Measurements from ENCODE around the gene MYO1H.

The MYO1H gene

DNA sequence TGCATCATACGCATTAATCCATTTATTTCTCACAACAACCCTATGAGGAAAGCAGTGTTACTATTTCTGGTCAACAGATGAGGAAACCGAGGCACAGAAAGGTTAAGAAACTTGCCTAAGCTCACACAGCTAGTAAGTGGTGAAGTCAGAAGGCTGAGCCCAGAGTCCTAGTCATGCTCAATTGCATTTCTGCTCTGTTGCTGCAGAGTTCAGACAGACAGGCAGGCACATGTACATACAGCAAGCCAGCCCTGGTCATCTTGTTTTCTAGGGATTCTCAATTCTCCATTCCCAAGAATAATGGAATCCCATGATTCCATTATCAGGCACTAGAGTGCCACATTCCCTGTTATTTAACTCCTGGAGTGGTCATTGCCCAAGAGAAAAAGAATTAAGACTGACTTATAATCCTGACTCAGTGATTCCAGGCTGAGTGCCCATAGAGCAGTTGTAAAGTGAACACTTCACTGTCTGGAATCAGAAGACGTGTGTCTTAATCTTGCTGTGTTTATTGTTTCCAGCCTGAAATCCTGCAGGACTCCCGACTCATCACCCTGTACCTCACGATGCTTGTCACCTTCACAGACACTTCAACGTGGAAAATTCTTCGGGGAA is 140.5 kb downstream of the MYO1H start:
- no peak overlapping the region for H3K4me3 ChIP-seq
- TF ChIP-seq EZH2 (IDR thresholded peaks at IDR 0.05) (no peak), POLR2AphosphoS5 (IDR thresholded peaks at IDR 0.05; ENCODE audit: borderline replicate concordance, low read depth, low read length) (no peak), FOXP2 (optimal IDR thresholded peaks at IDR 0.05; ENCODE audit: control extremely low read depth, extremely low read length, insufficient read depth) (no peak)
- peaks cover 73% of the 10 kb centered on the region for H3K36me3 ChIP-seq (ENCODE audit: insufficient read depth, low read length)
- no peaks in the 10 kb centered on the region for H3K9me3 ChIP-seq (ENCODE audit: low read depth, low read length)
- no peak overlapping the region for H3K27ac ChIP-seq
- DNase-seq (ENCODE audit: low read depth, low spot score) = no peak
- no peak overlapping the region for H3K9ac ChIP-seq (ENCODE audit: insufficient read length)

DNA sequence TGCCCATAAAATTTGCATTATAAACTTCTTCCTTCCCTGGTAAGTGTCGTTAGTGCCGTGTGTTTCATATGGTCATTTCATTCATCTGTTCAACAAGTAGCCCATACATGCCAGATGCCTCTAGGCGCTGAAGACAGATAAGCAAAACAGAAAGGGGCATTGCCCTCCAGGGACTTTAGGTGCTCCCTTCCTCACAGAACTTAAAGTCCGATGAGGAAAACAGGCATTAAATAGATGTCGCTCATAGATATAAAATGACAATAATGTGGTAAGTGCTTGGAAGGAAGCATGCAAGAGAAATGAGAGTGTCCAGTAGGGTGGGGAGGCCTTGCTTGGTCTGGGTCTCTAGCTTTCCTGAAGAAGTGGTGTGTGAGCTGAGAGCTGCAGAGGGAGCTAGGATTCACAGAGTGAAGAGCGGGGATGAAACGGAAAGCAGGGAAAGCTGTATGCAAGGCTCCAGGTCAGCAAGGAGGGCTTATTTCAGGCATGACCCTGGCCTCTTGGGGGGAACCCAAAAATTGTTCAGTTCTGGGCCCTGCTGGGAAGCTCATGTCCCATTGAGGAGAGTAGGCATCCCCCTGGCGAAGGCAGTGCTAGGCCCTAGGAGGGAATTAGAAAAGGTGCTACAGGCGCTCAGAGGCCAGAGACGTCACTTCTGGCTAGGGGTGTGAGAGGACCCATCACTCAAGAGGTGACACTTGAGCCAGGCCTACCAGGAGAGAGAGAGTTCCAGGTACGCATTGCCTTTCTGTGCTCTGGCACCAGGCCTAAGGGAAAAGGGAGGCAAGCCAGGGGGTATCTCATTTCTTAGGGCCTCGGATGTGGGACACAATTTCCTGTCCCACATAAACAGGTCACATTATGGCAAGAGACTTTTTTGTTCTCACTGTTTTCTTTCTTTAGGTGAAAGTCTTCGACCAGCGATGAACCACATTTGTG is 141.6 kb downstream of the MYO1H start:
- Histone ChIP-seq H3K9me3 (ENCODE audit: low read depth, low read length) (no peaks in the 10 kb centered on the region), H3K27ac (no peak overlapping the region), H3K4me3 (no peak overlapping the region), H3K9ac (ENCODE audit: insufficient read length) (no peak overlapping the region), H3K36me3 (ENCODE audit: insufficient read depth, low read length) (peaks cover 65% of the 10 kb centered on the region; the same call in 1 of the 2 replicates)
- no peak for DNase-seq (ENCODE audit: low read depth, low spot score)
- TF ChIP-seq FOXP2 (optimal IDR thresholded peaks at IDR 0.05; ENCODE audit: control extremely low read depth, extremely low read length, insufficient read depth) (no peak), POLR2AphosphoS5 (IDR thresholded peaks at IDR 0.05; ENCODE audit: borderline replicate concordance, low read depth, low read length) (no peak), EZH2 (IDR thresholded peaks at IDR 0.05) (no peak)

DNA sequence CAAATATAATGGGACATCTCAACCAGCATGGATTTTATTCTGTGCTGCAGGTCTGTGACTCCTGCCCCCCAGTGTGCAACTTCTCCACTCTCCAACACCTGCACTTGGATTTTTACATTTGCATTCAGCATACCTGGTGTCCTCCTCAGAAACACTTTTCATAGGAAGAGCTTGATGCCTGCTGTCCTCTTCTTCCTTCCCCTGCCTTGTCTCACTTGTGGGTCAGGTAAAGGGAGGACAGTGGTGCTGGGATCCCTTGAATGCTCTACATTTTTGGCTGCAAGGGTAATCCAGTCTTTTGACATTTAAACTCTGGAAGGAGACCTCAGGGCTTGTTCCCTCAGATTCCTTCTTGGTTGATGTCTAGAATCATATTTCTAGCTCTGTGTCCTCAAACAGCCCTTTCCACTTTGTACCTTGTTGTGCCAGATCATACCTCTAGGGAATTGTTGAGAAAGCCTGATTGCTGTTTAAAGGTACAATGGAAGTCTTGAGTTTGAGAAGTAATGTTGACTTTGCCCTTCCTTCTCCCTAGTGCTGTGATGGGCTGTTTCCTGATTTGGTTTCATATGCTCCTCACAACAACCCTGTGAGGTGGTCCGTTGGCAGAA is 142.4 kb downstream of the MYO1H start:
- H3K4me3 ChIP-seq = no peak overlapping the region
- no peak overlapping the region for H3K9ac ChIP-seq (ENCODE audit: insufficient read length)
- H3K9me3 ChIP-seq (ENCODE audit: low read depth, low read length) = no peaks in the 10 kb centered on the region
- no peak for TF ChIP-seq EZH2 (IDR thresholded peaks at IDR 0.05)
- no peak for TF ChIP-seq FOXP2 (optimal IDR thresholded peaks at IDR 0.05; ENCODE audit: control extremely low read depth, extremely low read length, insufficient read depth)
- no peak for TF ChIP-seq POLR2AphosphoS5 (IDR thresholded peaks at IDR 0.05; ENCODE audit: borderline replicate concordance, low read depth, low read length)
- DNase-seq (ENCODE audit: low read depth, low spot score) = no peak
- H3K27ac ChIP-seq = no peak overlapping the region
- peaks cover 64% of the 10 kb centered on the region for H3K36me3 ChIP-seq (ENCODE audit: insufficient read depth, low read length)

DNA sequence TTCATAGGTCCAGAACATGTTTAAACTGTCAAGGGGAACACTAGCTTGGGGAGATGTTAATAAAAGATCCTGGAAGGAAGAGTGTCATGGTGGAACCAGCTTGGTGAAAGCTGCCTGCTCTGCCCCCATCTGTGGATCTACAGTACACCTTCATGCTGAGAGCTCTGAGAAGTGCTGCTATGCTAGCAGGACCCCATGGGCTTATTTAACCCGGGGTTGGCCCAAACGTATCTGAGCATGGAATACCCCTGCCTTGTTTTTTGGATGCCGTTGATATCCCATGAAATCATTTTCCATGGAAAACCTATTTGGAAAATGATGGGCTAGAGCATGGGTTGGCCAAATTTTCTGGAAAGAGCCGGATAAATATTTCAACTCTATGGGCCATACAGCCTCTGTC is 144.0 kb downstream of the MYO1H start:
- Histone ChIP-seq H3K36me3 (ENCODE audit: insufficient read depth, low read length) (peaks cover 62% of the 10 kb centered on the region), H3K9me3 (ENCODE audit: low read depth, low read length) (no peaks in the 10 kb centered on the region)
- no peak for TF ChIP-seq POLR2AphosphoS5 (IDR thresholded peaks at IDR 0.05; ENCODE audit: borderline replicate concordance, low read depth, low read length)

DNA sequence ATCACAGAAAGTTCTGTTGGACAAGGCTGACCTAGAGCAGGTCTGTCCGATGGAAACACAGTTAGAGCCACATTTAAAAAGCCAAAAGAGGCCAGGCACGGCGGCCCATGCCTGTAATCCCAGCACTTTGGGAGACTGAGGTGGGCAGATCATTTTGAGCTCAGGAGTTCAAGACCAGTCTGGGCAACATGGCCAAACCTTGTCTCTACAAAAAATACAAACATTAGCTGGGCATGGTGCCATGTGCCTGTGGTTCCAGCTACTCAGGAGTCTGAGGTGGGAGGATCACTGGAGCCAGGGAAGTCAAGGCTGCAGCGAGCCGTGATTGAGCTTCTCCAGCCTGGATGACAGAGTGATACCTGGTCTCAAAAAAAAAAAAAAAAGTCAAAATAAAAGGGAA is 144.7 kb downstream of the MYO1H start:
- no peak overlapping the region for H3K9ac ChIP-seq (ENCODE audit: insufficient read length)
- TF ChIP-seq FOXP2 (optimal IDR thresholded peaks at IDR 0.05; ENCODE audit: control extremely low read depth, extremely low read length, insufficient read depth) = no peak
- TF ChIP-seq EZH2 (IDR thresholded peaks at IDR 0.05) = no peak
- no peak for TF ChIP-seq POLR2AphosphoS5 (IDR thresholded peaks at IDR 0.05; ENCODE audit: borderline replicate concordance, low read depth, low read length)
- DNase-seq (ENCODE audit: low read depth, low spot score) = no peak
- peaks cover 57% of the 10 kb centered on the region for H3K36me3 ChIP-seq (ENCODE audit: insufficient read depth, low read length)
- no peak overlapping the region for H3K27ac ChIP-seq
- H3K9me3 ChIP-seq (ENCODE audit: low read depth, low read length) = no peaks in the 10 kb centered on the region
- no peak overlapping the region for H3K4me3 ChIP-seq

More for the DNA sequence above, 144.0 kb downstream of the MYO1H start:
- H3K9ac ChIP-seq (ENCODE audit: insufficient read length) = no peak overlapping the region
- DNase-seq (ENCODE audit: low read depth, low spot score) = no peak
- H3K4me3 ChIP-seq = no peak overlapping the region
- H3K27ac ChIP-seq = no peak overlapping the region

DNA sequence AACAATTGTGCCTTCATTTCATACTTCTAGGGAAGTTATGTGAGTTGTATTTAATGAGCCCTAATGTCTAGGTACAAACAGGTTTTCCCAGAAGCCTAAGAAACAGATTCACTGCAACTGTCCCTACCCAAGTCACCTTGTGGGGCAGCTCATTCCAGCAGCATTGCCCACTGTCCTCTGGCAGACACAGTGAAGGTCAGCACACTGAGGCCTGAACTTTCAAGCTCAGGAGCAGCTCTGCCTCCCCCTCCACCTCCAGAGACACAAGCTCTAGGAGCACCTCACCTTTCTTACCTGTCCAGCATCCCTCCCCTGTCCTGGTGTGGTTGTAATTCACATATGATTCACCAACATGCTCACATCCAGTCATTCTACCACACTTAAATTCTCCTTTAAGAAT is 145.4 kb downstream of the MYO1H start:
- Histone ChIP-seq H3K27ac (no peak overlapping the region), H3K36me3 (ENCODE audit: insufficient read depth, low read length) (peaks cover 56% of the 10 kb centered on the region), H3K9ac (ENCODE audit: insufficient read length) (no peak overlapping the region), H3K4me3 (no peak overlapping the region), H3K9me3 (ENCODE audit: low read depth, low read length) (no peaks in the 10 kb centered on the region)
- no peak for TF ChIP-seq EZH2 (IDR thresholded peaks at IDR 0.05)
- no peak for TF ChIP-seq POLR2AphosphoS5 (IDR thresholded peaks at IDR 0.05; ENCODE audit: borderline replicate concordance, low read depth, low read length)
- no peak for TF ChIP-seq FOXP2 (optimal IDR thresholded peaks at IDR 0.05; ENCODE audit: control extremely low read depth, extremely low read length, insufficient read depth)
- no peak for DNase-seq (ENCODE audit: low read depth, low spot score)

DNA sequence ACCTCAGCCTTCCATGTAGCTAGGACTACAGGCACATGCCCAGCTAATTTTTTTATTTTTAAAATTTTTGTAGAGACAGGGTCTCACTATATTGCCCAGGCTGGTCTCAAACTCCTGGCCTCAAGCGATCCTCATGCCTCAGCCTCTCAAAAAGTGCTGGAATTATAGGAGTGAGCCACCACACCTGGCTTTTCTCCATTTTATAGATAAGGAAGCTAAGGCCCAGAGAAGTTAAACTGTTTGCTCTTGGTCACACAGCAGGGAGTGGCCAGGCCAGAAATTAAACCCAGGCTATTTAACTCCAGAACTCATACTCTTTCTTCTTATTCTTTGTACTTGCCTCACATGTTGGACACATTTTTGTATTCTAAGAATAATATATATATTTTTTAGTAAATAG is 146.2 kb downstream of the MYO1H start:
- H3K9ac ChIP-seq (ENCODE audit: insufficient read length) = no peak overlapping the region
- no peak overlapping the region for H3K4me3 ChIP-seq
- no peak for DNase-seq (ENCODE audit: low read depth, low spot score)
- TF ChIP-seq EZH2 (IDR thresholded peaks at IDR 0.05) (no peak), FOXP2 (optimal IDR thresholded peaks at IDR 0.05; ENCODE audit: control extremely low read depth, extremely low read length, insufficient read depth) (no peak), POLR2AphosphoS5 (IDR thresholded peaks at IDR 0.05; ENCODE audit: borderline replicate concordance, low read depth, low read length) (no peak)
- peaks cover 52% of the 10 kb centered on the region for H3K36me3 ChIP-seq (ENCODE audit: insufficient read depth, low read length)
- no peak overlapping the region for H3K27ac ChIP-seq
- no peaks in the 10 kb centered on the region for H3K9me3 ChIP-seq (ENCODE audit: low read depth, low read length)

DNA sequence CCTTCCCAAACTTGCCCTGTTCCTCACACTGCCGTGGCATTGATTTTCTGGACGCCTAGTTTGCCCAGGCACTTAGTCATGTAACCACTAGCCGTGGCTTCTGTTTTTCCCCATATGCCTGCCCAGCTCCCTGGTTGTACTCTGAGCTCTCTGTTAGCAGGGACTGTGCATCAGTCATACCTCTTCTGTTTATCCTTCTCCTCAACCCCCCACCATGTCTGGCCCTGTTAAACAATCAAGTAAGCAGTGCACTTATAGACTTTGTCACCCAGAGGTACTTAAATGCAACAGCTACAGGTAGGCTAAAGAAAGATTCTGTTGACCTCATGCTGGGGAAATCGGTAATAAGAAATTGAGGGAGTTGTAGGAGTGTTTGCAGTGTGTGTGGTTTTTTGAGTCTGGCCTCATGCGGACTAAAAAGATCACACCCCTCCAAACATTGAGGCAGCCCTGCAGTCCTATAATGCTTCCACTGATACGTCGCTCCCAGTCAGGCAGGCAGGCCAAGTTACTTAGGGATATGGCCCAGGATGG is 146.7 kb downstream of the MYO1H start:
- DNase-seq (ENCODE audit: low read depth, low spot score) = no peak
- Histone ChIP-seq H3K4me3 (no peak overlapping the region), H3K27ac (no peak overlapping the region), H3K9me3 (ENCODE audit: low read depth, low read length) (no peaks in the 10 kb centered on the region), H3K36me3 (ENCODE audit: insufficient read depth, low read length) (peaks cover 47% of the 10 kb centered on the region), H3K9ac (ENCODE audit: insufficient read length) (no peak overlapping the region)
- TF ChIP-seq POLR2AphosphoS5 (IDR thresholded peaks at IDR 0.05; ENCODE audit: borderline replicate concordance, low read depth, low read length) (no peak), FOXP2 (optimal IDR thresholded peaks at IDR 0.05; ENCODE audit: control extremely low read depth, extremely low read length, insufficient read depth) (no peak), EZH2 (IDR thresholded peaks at IDR 0.05) (no peak)

All from SK-N-MC (cell line).